Limb (tissue), 2 donors: ENCODE results near the gene KANK3.
A peak's percentile ranks its signal among the peaks of the same experiment; 100 is the strongest.
"Not testable (repeated sequence)": the region's sequence is repeated elsewhere in the genome, so short reads cannot be mapped to it uniquely, and the experiment has no call there.

Experiments
- DNase-seq, 2 donors: peaks; one replicate each; pipeline ENCODE4 v3.0.0-alpha.2; 2016; ENCODE audit errors: extremely low spot score in 2 of 2

KANK3 gene

GRCh38 chr19:8371011-8371804 lies 28.1 kb upstream of the KANK3 start:
- no peak for DNase-seq

- DNase-seq = no peak
These were observed 27.3 kb upstream of the KANK3 start for GRCh38 chr19:8370176-8371010.

- peak; percentile 91 to 94 for DNase-seq
These were observed 24.4 kb upstream of the KANK3 start for GRCh38 chr19:8367327-8368001.

GRCh38 chr19:8366961-8367326 lies 23.9 kb upstream of the KANK3 start:
- no peak for DNase-seq

- DNase-seq = no peak
These were observed 23.1 kb upstream of the KANK3 start for GRCh38 chr19:8366121-8366581.

GRCh38 chr19:8363803-8364771 lies 21.0 kb upstream of the KANK3 start, which contains the start of gene ANGPTL4:
Gene ANGPTL4, plus strand, starts transcription at chr19:8364155. Its CDS starts 167 bp downstream, at chr19:8364322.
- DNase-seq = peak in 1 of 2 donors; percentile 78

GRCh38 chr19:8361921-8362793 lies 19.1 kb upstream of the KANK3 start:
- peak; percentile 76 to 83 for DNase-seq

GRCh38 chr19:8360196-8360595 lies 17.1 kb upstream of the KANK3 start:
- no peak for DNase-seq

- no peak for DNase-seq
These were observed 15.9 kb upstream of the KANK3 start for GRCh38 chr19:8358948-8359347.

- no peak for DNase-seq
These were observed 14.0 kb upstream of the KANK3 start for GRCh38 chr19:8357007-8357521.

- DNase-seq = no peak
These were observed 12.8 kb upstream of the KANK3 start for GRCh38 chr19:8355631-8356402.

- DNase-seq = not testable (repeated sequence)
These were observed 9.8 kb upstream of the KANK3 start for GRCh38 chr19:8352845-8353244.

- no peak for DNase-seq
These were observed 9.2 kb upstream of the KANK3 start for GRCh38 chr19:8352134-8352827.

GRCh38 chr19:8349629-8350372 lies 6.7 kb upstream of the KANK3 start:
- DNase-seq = not testable (repeated sequence)

GRCh38 chr19:8343483-8343844 lies 402 bp upstream of the KANK3 start:
- no peak for DNase-seq

- no peak for DNase-seq
These were observed 762 bp downstream of the KANK3 start for GRCh38 chr19:8342316-8342683.

- DNase-seq = not testable (repeated sequence)
These were observed 1.6 kb downstream of the KANK3 start for GRCh38 chr19:8341504-8341903.
